SK-N-MC (cell line): ENCODE results near the gene TMEM82.

ENCODE experiments used
- EZH2 ChIP-seq: fragments of 200-600 bp; sonication (generic); IDR thresholded peaks from one replicate; pipeline ENCODE4 v1.6.1; 2017; ENCODE audit warnings: antibody characterized with exemption
- FOXP2 ChIP-seq: optimal IDR thresholded peaks from 2 replicates; pipeline ENCODE3; 2011; ENCODE audit warnings: mild to moderate bottlenecking, moderate library complexity; ENCODE audit not compliant: insufficient read depth; ENCODE audit errors: extremely low read length, control extremely low read depth
- POLR2AphosphoS5 ChIP-seq: IDR thresholded peaks from 2 replicates; pipeline ENCODE4 v1.6.1; 2012; ENCODE audit warnings: mild to moderate bottlenecking, low read depth, low read length, borderline replicate concordance

DNA sequence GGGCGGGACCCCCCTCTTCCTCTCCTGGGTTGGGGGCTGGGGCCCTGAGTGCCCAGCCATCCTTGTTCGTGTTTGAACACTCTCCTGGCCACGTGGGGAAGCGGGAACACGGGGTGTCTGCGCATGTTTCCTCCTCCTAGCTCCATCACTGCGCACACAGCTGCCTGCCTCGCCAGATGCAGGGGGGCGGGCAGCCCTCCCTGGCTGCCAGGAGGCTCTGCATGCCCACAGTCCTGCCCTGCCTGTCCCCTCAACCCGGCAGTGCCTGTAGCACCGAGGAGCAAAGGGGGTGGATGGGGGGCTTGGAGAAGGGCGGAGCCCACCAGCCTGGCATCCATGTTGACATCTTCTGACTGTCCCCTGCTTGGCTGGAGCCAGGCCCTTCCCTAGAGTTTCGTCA lies 8.0 kb upstream of the TMEM82 start:
- TF ChIP-seq POLR2AphosphoS5 (no peak), EZH2 (no peak), FOXP2 (no peak)
